Measurements from ENCODE around the gene AANAT. TPM values are rescaled to one million over a fixed set of nuclear protein-coding genes. Genes with fewer than 3 reads are reported as not detected.

Gene AANAT
- total and polyA plus RNA-seq, 9 donors: 0.18 to 0.87 (median 0.28) TPM; not detected in 3

- H3K36me3 ChIP-seq (ENCODE audit: control insufficient read depth, insufficient read depth, low read length): no peaks in the 10 kb centered on the region
- no peak overlapping the region for H3K27ac ChIP-seq (ENCODE audit: low read length)
- H3K9me3 ChIP-seq (replicated peaks; ENCODE audit: control insufficient read depth, low read depth, low read length): no peaks in the 10 kb centered on the region
- WGBS (ENCODE audit: insufficient coverage): 65% methylated on average over 10 of the region's 10 CpGs
- H3K4me3 ChIP-seq (ENCODE audit: low read length): no peak overlapping the region
- DNase-seq: no peak
- H3K27me3 ChIP-seq (ENCODE audit: control insufficient read depth, insufficient read depth, low read length): peaks cover 3% of the 10 kb centered on the region
- H3K4me1 ChIP-seq (ENCODE audit: control insufficient read depth, insufficient read depth, low read length): peaks cover 35% of the 10 kb centered on the region
These were observed 22.8 kb downstream of the AANAT start for GRCh38 chr17:76490112-76490710.

- H3K9me3 ChIP-seq (replicated peaks; ENCODE audit: control insufficient read depth, low read depth, low read length): no peaks in the 10 kb centered on the region
- H3K4me3 ChIP-seq (ENCODE audit: low read length): no peak overlapping the region
- peaks cover 3% of the 10 kb centered on the region for H3K27me3 ChIP-seq (ENCODE audit: control insufficient read depth, insufficient read depth, low read length)
- H3K36me3 ChIP-seq (ENCODE audit: control insufficient read depth, insufficient read depth, low read length): no peaks in the 10 kb centered on the region
- WGBS (ENCODE audit: insufficient coverage): 81% methylated on average over 12 of the region's 17 CpGs
- no peak for DNase-seq
- peaks cover 38% of the 10 kb centered on the region for H3K4me1 ChIP-seq (ENCODE audit: control insufficient read depth, insufficient read depth, low read length)
- H3K27ac ChIP-seq (ENCODE audit: low read length): no peak overlapping the region
These were observed 24.1 kb downstream of the AANAT start for GRCh38 chr17:76491271-76492122.

- peak overlapping the region; percentile 6 for H3K4me3 ChIP-seq (ENCODE audit: low read length)
- DNase-seq: peak; percentile 16
- peak overlapping the region; percentile 90 for H3K27ac ChIP-seq (ENCODE audit: low read length)
- H3K36me3 ChIP-seq (ENCODE audit: control insufficient read depth, insufficient read depth, low read length): no peaks in the 10 kb centered on the region
- WGBS (ENCODE audit: insufficient coverage): 82% methylated on average over 2 of the region's 11 CpGs
- H3K4me1 ChIP-seq (ENCODE audit: control insufficient read depth, insufficient read depth, low read length): peaks cover 38% of the 10 kb centered on the region
- H3K27me3 ChIP-seq (ENCODE audit: control insufficient read depth, insufficient read depth, low read length): peaks cover 3% of the 10 kb centered on the region
- no peaks in the 10 kb centered on the region for H3K9me3 ChIP-seq (replicated peaks; ENCODE audit: control insufficient read depth, low read depth, low read length)
These were observed 25.0 kb downstream of the AANAT start for GRCh38 chr17:76492123-76492988.

- Histone ChIP-seq H3K27me3 (ENCODE audit: control insufficient read depth, insufficient read depth, low read length) (peaks cover 3% of the 10 kb centered on the region), H3K9me3 (replicated peaks; ENCODE audit: control insufficient read depth, low read depth, low read length) (no peaks in the 10 kb centered on the region), H3K4me1 (ENCODE audit: control insufficient read depth, insufficient read depth, low read length) (peaks cover 44% of the 10 kb centered on the region), H3K4me3 (ENCODE audit: low read length) (peak overlapping the region; percentile 6), H3K27ac (ENCODE audit: low read length) (peak overlapping the region; percentile 90), H3K36me3 (ENCODE audit: control insufficient read depth, insufficient read depth, low read length) (no peaks in the 10 kb centered on the region)
- DNase-seq: peak; percentile 84
- WGBS (ENCODE audit: insufficient coverage): 0% methylated on average over 2 of the region's 15 CpGs
These were observed 25.6 kb downstream of the AANAT start for GRCh38 chr17:76492989-76493501.

GRCh38 chr17:76493505-76494167, 26.2 kb downstream of the AANAT start:
- no peak for DNase-seq
- H3K4me1 ChIP-seq (ENCODE audit: control insufficient read depth, insufficient read depth, low read length): peaks cover 49% of the 10 kb centered on the region

GRCh38 chr17:76495663-76496400, 28.4 kb downstream of the AANAT start:
- H3K27ac ChIP-seq (ENCODE audit: low read length): no peak overlapping the region
- peaks cover 6% of the 10 kb centered on the region for H3K27me3 ChIP-seq (ENCODE audit: control insufficient read depth, insufficient read depth, low read length)
- no peaks in the 10 kb centered on the region for H3K9me3 ChIP-seq (replicated peaks; ENCODE audit: control insufficient read depth, low read depth, low read length)
- no peak for DNase-seq
- no peaks in the 10 kb centered on the region for H3K36me3 ChIP-seq (ENCODE audit: control insufficient read depth, insufficient read depth, low read length)
- H3K4me1 ChIP-seq (ENCODE audit: control insufficient read depth, insufficient read depth, low read length): peaks cover 52% of the 10 kb centered on the region
- WGBS (ENCODE audit: insufficient coverage): 56% methylated on average over 13 of the region's 16 CpGs
- no peak overlapping the region for H3K4me3 ChIP-seq (ENCODE audit: low read length)

More at GRCh38 chr17:76493505-76494167, 26.2 kb downstream of the AANAT start:
- H3K4me3 ChIP-seq (ENCODE audit: low read length): no peak overlapping the region
- peaks cover 3% of the 10 kb centered on the region for H3K27me3 ChIP-seq (ENCODE audit: control insufficient read depth, insufficient read depth, low read length)
- no peaks in the 10 kb centered on the region for H3K36me3 ChIP-seq (ENCODE audit: control insufficient read depth, insufficient read depth, low read length)
- 44% methylated on average over 9 of the region's 21 CpGs for WGBS (ENCODE audit: insufficient coverage)
- H3K9me3 ChIP-seq (replicated peaks; ENCODE audit: control insufficient read depth, low read depth, low read length): no peaks in the 10 kb centered on the region
- peak overlapping the region; percentile 90 for H3K27ac ChIP-seq (ENCODE audit: low read length)

GRCh38 chr17:76496464-76496863, 29.1 kb downstream of the AANAT start:
- no peaks in the 10 kb centered on the region for H3K36me3 ChIP-seq (ENCODE audit: control insufficient read depth, insufficient read depth, low read length)
- peaks cover 53% of the 10 kb centered on the region for H3K4me1 ChIP-seq (ENCODE audit: control insufficient read depth, insufficient read depth, low read length)
- H3K27me3 ChIP-seq (ENCODE audit: control insufficient read depth, insufficient read depth, low read length): peaks cover 6% of the 10 kb centered on the region
- no peak overlapping the region for H3K4me3 ChIP-seq (ENCODE audit: low read length)
- no peaks in the 10 kb centered on the region for H3K9me3 ChIP-seq (replicated peaks; ENCODE audit: control insufficient read depth, low read depth, low read length)
- WGBS (ENCODE audit: insufficient coverage): 74% methylated on average over 5 of the region's 6 CpGs
- H3K27ac ChIP-seq (ENCODE audit: low read length): no peak overlapping the region
- no peak for DNase-seq

- Histone ChIP-seq H3K27ac (ENCODE audit: low read length) (peak overlapping the region; percentile 59), H3K27me3 (ENCODE audit: control insufficient read depth, insufficient read depth, low read length) (peaks cover 13% of the 10 kb centered on the region), H3K4me1 (ENCODE audit: control insufficient read depth, insufficient read depth, low read length) (peaks cover 51% of the 10 kb centered on the region), H3K4me3 (ENCODE audit: low read length) (no peak overlapping the region), H3K9me3 (replicated peaks; ENCODE audit: control insufficient read depth, low read depth, low read length) (no peaks in the 10 kb centered on the region), H3K36me3 (ENCODE audit: control insufficient read depth, insufficient read depth, low read length) (no peaks in the 10 kb centered on the region)
- DNase-seq: no peak
- WGBS (ENCODE audit: insufficient coverage): 51% methylated on average over 2 of the region's 2 CpGs
These were observed 30.2 kb downstream of the AANAT start for GRCh38 chr17:76497699-76497978.
